ENCODE measurements around the gene NCOA1.
"Not testable (repeated sequence)": the region's sequence is repeated elsewhere in the genome, so short reads cannot be mapped to it uniquely, and the experiment has no call there.

NCOA1 gene

DNA sequence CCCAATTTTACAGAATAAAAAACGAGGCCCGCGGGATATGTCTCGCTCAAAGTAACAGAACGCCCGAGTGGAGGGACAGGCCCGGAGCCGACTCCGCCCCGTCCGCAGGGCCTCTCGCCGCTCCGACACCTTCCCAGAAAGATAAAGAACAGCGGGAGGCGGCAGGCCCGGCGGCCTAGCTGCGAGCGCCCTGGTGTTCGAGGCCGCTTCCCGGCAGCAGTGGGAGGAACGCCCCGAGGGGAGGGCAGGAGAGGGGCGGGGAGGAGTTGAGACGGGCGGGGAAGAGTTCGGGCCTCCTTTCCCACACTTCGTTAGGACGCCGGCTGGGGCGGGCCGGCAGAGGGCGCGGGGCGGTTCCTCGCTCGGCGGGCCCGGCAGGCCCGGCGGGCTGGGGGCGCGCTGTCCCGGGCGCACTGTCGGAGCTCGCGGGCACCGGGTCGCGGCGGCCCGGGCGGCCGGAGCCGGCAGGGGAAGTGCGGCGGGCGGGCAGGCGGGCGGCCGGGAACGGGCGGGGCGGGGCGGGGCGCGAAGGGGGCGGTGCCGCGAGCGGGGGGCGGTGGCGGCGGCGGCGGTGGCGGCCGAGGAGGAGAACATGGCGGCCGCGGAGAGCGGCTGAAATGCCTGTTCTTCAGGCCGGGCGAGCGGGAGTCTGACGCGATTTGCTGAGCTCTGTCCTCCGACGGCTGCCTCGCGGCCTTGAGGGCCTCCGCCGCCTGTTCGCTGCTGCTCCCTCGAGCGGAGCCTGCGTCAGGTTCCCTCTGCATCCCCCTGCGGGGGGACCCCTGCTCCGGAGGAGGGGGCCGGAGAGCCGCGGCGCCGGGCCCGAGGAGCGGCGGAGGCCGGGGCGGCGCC, at the start of gene NCOA1:
TSS of gene NCOA1 (plus strand) at position 565 of the 852 bp plus-strand sequence. CDS start 167,424 bp downstream, outside the sequence.
- peak; percentile 89 for DNase-seq

DNA sequence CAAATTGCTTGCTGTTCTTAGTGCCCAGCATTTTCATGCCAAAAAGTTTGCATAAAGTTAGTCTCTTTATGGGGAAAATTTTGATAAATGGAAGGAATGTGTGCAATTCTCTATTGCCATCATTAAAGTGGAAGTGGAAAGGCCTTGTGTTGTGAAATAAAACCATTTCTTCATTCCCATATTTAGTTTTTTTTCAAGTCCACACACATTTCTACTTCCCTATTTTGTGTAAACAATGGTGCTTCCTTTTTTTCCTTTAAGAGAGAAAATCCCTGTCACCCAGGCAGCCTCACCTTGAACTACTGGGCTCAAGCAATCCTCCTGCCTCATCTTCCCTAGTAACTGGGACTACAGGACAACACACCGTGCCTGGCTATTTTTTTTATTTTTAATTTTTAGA, 42.3 kb upstream of the NCOA1 start:
- no peak for DNase-seq

DNA sequence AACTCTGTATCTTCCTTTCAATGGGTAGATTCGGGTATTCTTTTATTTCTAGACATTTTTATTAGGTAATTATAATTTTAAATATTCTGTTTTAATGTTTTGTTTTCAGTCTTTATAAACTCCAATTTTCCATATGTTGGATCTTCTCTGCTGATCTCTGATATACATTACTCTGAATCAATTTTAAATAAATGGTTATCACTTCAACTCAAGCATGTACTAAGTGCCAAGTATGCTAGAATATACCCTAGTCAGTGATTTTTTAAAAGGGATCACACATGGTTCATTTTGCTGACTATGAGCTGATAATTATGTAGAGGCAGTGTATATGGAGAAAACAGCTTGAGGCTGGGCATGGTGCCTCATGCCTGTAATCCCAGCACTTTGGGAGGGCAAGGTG, 41.7 kb upstream of the NCOA1 start:
- DNase-seq, result no peak

DNA sequence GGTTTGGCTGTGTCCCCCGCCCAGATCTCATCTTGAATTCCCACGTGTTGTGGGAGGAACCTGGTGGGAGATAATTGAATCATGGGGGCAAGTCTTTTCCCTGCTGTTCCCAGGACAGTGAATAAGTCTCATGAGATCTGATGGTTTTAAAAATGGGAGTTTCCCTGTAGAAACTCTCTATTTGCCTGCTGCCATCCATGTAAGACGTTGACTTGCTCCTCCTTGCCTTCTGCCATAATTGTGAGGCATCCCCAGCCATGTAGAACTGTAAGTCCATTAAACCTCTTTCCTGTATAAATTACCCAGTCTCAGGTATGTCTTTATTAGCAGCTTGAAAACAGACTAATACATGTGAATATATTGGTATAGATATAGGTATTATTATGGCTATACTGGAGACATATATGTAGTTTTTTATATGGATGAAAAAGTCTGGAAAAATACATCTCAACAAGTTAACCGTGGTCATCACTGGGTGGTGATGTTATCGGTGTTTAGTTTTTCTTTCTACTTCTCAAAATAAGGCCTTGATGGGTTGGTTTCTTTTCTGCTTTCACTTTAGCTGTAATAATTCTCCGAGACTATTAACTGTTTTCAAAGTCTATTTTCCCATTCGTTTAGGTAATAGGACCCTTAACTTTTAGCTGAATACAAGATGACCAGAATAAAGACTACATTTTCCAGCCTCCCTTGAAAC, 39.1 kb upstream of the NCOA1 start:
- DNase-seq, result no peak

DNA sequence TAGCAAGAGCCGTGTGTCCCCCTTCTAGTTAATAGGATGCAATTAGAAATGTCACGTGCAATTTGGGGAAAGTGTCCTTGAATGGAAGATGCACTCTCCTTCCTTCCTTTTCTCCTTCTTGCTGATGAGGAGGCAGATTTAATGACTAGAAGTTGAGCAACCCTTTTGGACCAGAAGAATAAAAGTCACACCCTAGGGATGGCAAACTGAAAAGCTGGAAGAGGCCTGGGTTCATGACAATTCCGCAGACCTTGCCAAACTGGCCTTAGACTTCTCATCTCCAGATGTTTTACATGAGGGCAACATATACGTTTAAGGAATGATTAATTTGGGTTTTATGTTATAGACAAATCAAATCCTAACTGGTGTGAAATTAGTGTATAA, 38.6 kb upstream of the NCOA1 start:
- no peak for DNase-seq

DNA sequence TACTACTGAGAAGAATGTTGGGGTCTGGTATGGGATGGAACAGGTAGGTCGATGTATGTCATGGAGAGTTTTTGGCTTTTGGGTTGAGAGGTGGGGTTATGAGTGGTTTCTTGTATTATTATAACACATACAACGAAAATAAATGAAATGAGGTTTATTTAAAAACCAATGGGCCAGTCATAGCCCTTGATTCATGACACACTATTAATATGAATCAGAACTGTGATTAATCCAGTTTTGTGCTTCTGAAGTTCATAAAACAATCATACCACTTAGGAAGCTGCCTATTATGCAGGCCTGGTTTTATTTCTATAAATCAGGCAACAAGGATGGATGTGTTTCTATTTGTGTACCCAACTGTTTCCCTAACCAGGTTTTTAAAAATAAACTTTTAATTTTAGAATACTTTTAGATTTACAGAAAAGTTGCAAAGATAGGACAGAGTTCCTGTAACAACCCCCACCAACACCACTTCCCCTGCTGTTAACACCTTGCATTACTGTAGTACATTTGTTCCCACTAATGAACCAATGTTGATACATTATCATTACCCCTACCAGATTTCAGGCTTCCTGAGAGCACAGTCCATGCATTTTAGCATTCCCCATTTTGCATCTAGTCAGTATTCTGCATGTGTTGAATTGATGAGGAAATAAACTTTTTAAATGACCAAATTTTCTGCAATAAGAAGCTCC, 37.5 kb upstream of the NCOA1 start:
- DNase-seq, result no peak

DNA sequence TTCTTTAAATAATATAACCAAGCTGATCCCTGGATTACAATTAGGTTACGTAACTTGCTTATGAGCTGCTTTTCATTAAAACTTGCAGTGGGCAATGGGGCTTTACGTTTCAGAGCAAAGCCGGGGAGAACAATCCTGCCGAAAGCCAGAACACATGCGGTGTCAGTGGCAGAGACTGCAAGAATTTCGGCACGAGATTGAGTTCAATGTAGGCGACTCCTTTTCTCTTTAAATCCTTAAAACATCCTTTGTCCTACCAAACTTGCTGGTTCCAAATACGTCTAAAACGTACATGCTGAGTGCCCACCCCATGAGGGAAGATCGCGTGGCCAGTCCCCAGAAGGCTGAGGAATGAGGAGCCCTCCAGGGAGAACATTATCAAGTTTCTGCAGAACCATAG, 36.8 kb upstream of the NCOA1 start:
- no peak for DNase-seq

DNA sequence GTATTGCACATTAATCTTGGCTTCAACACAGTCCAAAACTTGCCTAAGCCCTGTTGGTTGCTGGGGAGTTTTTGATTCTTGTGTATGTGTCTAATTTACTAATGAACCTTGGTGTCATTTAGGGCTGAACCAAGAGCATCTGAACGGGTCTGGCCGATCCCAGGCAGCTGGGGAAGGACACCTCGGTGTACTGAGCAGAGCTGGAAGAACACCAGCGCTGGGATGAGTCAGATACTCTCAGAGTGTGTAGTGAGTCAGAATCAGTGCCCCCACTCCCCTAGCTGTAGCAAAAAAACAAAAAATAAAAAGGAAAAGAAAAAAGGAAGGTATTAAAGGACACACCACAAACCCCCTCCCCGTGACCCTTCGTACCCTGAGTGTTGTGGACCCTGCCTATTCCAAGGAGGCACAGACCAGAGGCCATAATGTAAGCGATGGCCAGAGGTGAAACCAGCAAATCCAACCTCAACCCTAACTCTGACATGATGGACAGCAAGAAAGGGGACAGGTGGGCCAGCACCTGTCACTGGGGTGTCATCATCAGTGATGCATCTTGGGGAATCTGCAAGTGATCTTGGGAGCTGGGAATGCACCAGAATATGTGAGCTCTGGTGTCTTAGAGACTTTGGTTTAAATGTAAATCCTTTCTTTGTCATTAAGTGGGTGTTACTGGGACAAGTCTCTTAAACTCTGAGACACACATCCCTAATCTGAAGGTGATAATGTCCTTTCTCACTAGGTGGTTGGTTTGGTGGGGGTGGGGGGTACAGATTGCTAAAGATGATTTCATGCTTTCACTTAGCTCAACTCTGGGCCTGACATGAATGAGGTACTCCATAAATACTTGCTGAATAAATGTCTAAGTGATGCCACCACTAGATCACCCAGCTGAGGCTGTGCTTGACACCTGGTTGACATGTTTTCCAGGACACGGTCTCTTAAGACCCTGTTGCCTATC, 34.2 kb upstream of the NCOA1 start:
- peak; percentile 24 for DNase-seq

DNA sequence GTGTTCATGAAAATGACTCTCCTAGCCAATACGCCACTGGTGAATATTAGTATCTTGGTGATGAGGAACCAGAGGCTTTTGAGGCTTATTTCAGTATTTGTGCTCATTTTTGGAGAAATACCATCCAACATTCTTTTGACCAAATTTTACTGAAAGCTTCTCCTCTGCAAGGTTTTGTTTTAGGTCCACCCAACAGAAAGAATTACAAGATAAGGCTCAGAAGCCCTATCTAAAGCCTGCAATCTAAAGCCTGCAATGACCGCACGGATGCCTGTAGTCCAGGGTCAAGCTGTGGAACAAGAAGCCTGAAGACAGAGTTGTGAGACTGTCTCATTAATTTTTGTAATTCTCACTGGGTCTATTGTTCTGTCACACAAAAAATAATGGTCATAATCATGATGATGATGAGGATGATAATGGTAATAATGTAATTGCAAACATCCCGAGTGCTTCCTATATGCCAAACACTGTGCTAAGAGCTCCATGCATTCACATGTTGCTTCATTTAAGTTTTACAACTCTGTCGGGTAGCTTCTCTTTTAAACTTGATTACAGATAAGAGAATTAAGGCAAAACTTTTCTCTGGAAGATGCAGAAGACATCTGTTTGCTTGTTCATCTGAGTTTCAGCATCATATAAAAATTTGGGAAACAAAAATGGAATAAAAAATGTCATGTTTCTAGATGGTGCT, 33.2 kb upstream of the NCOA1 start:
- DNase-seq, result no peak

DNA sequence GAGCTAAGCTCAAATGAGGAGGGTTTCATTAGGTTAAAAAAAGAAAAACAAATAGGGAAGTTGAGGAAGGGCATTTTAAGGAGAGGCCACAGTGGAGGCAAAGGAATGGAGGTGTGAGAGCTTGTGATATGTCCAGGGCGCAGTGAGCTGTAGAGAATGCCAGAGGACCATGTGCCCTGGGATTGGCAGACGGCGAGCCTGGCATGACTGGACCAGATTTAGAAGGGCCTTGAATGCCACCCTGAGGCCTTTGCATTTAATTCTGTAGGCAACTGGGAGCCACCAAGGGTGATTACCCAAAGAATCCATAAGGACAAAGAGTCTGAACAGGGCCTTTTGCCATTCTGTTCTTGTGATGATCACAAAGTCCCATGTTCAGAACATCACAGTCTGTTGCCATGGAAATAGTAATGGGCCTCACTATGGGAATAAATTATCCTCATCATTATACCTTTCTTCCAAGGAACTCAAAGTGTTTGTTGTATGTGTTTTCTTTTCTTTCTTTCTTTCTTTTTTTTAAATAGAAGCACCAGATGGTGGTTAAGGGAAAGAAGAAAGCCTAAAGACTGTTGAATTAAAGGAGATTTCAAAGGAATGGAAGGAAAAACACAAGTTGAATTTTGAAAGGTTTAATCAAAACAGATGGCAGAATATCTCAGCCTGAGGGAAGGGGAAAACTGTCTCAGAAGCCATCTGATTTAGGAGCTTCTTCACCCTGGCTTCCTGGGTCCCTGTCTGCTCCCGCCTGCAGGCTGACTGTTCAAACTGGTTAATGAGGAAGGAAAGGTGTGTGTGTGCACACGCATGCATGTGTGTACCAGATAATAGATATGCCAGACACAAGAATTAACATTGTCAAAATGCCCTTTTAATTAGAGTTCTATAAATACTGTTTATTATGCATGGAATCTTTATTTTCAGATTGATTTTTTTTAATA, 31.6 kb upstream of the NCOA1 start:
- DNase-seq, result no peak

DNA sequence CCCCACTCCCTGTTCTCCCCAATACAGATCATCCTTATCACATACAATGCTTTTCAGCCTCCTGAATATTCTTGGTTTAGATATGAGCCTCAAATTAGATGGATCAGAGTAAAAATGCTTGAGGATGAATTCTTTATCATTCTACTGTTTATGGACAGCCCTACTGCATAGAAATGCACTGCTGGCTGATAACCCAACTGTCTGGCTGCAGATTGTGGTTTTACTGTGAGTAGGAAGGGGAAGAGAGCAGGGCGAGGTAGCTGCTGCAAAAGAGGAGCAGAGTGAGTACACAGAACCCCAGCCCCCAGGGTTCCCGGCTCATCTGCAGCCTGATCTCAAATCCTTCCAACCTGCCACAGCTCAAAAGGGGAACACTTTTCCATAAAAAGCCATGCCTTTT, 29.4 kb upstream of the NCOA1 start:
- no peak for DNase-seq

DNA sequence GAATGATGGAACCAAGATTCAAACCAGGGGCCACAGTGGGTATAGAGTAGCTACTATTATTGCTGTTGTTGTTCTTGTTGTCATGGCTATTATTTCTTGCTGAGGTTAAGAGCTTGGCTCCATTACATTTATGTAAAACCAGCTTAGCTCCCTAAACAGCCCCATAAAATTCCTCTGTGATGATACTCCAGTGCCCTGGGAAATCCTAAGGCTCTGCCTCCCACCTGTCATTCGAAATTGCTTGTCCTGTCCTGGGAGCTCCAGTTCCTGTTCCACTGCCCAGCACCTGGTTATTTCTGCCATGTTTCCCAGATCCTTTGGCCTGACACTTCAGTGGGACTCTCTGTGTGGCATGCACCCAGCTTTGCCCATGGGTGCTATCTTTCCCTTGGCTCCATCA, 27.8 kb upstream of the NCOA1 start:
- DNase-seq, result no peak

DNA sequence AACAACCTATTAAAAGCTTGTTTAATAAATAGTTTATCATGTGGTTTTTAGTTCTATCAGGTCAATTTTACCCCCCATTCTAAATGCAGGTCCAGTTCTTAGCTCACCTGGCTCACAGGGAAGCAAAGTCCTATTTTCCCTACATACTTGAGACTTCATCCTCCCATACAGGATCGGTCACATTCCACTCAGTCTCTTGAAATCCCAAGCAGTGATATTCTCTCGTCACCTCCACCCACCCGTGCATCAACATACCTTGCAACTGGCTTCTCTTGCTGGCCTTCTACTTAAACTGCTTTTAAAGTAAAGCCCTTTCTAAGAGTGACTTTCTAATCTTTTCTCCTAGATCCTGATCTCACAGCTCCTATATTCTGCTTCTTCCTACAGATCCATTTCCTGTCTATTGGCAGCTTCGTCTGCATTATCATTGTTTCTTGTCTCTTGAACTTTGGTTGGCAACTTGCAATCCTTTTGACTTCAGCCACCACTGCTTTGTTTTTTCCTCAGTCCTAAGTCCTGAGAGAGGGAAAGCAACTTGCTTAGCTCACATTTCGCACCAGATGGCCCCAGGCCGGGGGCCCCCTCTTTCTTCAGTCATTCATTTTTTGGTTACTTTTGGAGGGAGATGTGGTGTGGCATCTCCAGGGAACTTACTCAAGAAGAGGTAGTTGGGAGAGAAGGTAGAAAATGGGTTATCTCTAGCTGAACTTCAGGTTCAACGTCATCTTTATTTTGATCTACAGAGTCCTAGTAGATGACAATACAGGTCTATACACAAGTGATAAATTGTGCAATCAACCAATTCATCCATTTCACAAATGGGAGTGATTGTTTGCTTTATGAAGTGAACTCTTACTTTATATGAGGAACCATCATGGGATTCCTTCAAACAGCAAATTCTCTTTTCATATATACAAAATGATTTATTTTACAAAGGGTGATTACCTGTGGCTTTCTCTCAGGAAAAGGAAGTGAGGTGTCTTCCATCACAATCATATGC, 23.9 kb upstream of the NCOA1 start:
- DNase-seq, result no peak

DNA sequence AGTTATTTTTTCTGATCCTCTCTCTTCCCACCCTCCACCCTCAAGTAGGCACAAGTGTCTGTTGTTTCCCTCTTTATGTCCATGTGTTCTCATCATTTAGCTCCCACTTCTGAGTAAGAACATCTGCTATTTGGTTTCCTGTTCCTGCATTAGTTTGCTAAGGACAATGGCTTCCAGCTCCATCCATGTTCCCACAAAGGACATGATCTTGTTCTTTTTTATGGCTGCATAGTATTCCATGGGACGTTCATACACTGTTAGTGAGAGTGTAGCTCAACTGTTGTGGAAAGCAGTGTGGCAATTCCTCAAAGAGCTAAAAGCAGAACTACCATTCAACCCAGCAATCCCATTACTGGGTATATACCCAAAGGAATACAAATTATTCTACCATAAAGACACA, 22.6 kb upstream of the NCOA1 start:
- DNase-seq, result not testable (repeated sequence)

DNA sequence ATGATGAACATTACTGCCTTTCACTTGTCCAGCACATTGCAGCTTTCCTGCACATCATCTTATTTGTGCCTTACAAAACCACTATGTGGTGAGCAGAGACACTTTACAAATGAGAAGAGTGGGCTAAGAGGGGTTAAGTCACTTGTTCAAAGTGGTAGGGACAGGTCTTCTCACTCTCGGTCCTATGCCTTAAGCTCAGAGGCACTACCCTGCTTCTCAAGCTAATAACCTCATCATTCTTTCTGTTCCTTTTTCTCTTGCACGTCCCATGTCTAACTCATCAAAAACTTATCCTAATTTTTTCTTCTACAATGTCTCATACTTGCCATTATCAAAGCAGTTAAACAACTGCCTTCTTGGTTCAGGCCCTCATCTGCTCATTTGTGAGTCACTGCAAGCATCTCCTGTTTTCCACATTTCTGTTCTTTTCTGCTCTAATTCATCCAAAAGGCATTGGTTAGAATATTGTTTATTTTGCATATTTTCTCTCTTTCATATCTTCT, 21.9 kb upstream of the NCOA1 start:
- no peak for DNase-seq

DNA sequence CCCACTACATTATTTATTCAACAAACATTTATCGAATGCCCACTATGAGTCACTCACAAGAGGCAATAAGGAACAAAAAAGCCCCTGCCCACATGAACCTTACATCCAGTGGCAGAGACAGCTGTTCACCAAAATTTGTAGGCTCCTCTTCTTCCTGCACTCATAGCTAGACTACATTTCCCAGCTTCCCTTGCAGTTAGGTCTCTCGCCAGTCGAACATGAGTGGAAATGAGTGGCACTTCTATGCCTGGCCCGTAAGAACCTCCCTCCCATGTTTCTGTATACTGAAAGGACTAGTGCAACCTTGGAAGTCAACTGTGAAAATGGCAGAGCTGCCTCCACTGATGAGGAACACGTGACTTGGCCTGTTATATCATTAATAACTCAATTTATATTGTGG, 19.4 kb upstream of the NCOA1 start:
- DNase-seq, result no peak

DNA sequence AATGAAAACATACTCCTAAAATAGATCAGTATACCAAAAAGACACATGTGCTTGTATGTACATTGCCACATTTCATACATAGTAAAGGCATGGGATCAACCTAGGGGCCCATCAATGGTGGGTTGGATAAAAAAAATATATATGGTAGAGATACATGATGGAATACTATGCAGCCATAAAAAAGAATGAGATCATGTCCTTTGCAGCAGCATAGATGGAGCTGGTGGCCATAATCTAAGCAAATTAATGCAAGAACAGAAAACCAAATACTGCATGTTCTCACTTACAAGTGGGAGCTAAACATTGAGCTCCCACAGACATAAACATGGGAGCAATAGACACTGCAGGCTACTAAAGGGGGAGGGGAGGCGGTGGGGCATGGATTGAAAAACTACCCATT, 18.6 kb upstream of the NCOA1 start:
- DNase-seq, result no peak

DNA sequence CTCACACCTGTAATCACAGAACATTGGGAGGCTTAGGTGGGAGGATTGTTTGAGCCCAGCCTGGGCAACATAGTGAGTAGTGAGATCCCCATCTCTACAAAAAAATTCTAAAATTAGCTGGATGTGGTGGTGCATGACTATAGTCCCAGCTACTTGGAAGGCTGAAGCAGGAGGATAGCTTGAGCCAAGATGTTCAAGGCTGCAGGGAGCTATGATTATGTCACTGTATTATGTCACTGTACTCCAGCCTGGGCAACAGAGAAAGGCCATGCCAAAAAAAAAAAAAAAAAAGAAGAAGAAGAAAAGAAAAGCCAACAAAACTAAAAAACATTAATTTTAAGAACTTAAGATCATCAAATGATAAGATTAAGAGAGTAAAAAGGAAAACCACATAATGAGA, 17.4 kb upstream of the NCOA1 start:
- no peak for DNase-seq

DNA sequence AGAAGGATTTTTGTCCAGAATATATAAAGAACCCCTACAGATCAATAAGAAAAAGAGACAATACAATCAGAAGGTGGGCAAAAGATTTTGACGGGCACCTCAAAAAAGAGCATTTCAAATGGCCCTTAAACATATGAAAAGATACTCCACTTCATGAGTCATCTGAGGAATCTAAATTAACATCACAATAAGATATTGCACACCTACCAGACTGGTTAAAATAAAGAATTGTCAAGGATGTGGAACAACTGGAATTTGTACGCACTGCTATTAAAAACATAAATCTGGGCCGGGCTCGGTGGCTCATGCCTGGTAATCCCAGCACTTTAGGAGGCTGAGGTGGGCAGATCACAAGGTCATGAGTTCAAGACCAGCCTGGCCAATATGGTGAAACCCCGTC, 17.0 kb upstream of the NCOA1 start:
- DNase-seq, result no peak
